ENCODE data around the gene ART5. TPM values are rescaled to one million over a fixed set of nuclear protein-coding genes. Genes with fewer than 3 reads are reported as not detected.

ART5 gene
- total RNA-seq, 2 donors from 2014 or later: 6.4 to 7.8 TPM

DNA sequence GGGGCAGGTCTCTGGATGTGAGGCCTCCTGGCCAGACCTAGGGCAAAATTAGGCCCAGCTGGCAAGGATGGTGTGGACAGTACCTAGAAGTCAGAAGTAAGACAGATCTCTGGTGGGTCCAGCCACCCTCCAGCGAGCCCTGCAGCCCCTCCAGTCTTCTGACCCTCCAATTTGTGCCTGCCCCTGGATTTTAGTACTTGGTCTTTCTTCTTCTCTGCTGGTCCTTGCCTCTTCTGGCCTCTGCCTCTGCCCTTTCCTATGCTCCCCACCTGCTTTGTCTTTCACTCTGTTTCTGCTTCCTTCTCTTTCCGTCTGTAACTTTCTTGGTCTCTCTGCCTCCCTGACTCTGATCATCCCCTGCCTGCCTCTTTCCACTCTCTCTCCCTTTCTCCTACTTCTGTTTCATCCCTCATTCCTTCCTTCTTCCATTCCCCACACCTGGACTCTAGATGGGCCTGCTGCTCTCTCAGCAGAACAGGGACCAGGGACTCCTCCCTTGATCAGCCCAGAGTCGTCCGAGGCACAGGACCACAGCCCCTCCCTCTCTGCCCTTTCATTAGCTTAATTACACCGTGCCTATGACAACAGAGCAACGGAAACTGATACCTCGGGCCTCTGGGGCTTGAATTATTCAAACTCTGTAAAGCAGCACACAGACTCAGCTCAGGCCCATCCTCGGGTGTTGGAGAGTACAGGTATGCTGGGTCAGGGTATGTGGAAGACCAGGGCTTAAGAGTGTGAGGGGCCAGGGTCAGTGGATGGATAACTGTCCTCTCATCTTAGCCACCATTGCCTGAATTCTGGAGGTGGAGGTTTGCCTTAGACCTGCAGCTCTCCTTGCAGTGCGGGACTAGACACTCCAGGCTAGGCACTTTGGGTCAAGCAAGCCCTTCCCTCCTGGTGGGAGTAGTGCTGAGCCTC is 29.8 kb upstream of the ART5 start, which contains the start of gene CHRNA10:
Gene CHRNA10, minus strand, starts transcription at position 51 of the 921 bp plus-strand sequence. CDS start 72 bp downstream, outside the sequence.
- Histone ChIP-seq H3K4me1 (ENCODE audit: control insufficient read depth, insufficient read depth, low read length) (peaks cover 10% of the 10 kb centered on the region), H3K9me3 (ENCODE audit: control insufficient read depth, low read length) (no peaks in the 10 kb centered on the region), H3K4me3 (ENCODE audit: low read length) (no peak within 1 kb of the TSS), H3K27ac (ENCODE audit: low read depth, low read length) (no peak within 1 kb of the TSS), H3K36me3 (ENCODE audit: control insufficient read depth, insufficient read depth, low read length) (peaks cover 58% of the 10 kb centered on the region), H3K27me3 (ENCODE audit: control insufficient read depth, insufficient read depth, low read length, poor library complexity, severe bottlenecking) (no peaks in the 10 kb centered on the region), H3K9ac (ENCODE audit: extremely low read depth, low read length, poor library complexity, severe bottlenecking) (no peak within 1 kb of the TSS)
- Mint-ChIP-seq H3K4me1 (peaks cover 27% of the 10 kb centered on the region), H3K36me3 (ENCODE audit: low read depth) (peaks cover 49% of the 10 kb centered on the region), H3K9me3 (no peaks in the 10 kb centered on the region), H3K27me3 (ENCODE audit: insufficient read depth) (no peaks in the 10 kb centered on the region), H3K4me3 (no peak within 1 kb of the TSS), H3K27ac (peak within 1 kb of the TSS; percentile 40)
- TF ChIP-seq, protein P1, sequence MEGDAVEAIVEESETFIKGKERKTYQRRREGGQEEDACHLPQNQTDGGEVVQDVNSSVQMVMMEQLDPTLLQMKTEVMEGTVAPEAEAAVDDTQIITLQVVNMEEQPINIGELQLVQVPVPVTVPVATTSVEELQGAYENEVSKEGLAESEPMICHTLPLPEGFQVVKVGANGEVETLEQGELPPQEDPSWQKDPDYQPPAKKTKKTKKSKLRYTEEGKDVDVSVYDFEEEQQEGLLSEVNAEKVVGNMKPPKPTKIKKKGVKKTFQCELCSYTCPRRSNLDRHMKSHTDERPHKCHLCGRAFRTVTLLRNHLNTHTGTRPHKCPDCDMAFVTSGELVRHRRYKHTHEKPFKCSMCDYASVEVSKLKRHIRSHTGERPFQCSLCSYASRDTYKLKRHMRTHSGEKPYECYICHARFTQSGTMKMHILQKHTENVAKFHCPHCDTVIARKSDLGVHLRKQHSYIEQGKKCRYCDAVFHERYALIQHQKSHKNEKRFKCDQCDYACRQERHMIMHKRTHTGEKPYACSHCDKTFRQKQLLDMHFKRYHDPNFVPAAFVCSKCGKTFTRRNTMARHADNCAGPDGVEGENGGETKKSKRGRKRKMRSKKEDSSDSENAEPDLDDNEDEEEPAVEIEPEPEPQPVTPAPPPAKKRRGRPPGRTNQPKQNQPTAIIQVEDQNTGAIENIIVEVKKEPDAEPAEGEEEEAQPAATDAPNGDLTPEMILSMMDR (conservative IDR thresholded peaks at IDR 0.05): no peak
- no peak for DNase-seq
- WGBS, 2 experiments (ENCODE audit: insufficient coverage in 1 of 2, insufficient read length in 1 of 2): 82 to 85% methylated on average over 7 to 9 of the region's 9 CpGs

DNA sequence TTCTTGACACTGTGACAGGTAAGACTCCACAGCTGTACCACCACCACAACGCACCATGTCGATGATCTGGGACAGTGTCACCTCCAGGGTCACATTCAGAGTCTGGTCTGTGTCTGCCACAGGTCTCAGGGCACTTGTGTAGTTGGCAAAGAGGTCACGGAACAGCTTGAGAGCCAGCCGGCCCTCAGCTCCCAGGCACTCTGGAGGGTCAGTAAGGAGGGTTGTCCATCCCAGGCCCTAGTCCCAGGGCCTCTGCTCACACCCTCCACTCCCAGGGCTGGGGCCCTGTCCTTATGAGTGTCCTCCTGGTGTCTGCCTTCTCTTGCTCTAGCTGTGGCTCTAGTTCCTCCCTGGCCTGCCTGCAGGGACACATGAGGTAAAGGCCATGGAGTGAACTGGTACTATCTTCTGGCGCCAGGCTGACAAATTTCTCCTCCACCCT is 28.0 kb upstream of the ART5 start:
- H3K4me3 Mint-ChIP-seq: no peak overlapping the region
- H3K27me3 Mint-ChIP-seq (ENCODE audit: insufficient read depth): no peaks in the 10 kb centered on the region

DNA sequence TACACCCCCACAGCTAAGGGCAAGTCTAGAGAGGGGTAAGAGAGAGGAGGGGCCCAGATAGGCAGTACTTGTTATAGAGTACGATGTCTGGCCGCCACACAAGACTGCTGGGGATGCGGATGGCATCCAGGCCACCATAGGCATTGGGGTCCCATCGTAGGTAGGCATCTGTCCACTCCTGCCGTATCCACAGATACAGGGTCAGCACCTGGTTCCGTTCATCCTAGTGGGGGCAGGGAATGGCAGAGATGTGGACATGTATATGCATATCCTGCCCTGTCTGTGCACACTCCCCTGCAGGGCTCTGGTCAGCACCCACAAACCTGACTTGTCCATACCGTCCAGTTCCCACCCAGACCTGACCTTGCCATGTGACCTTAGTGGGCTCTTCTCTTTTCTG is 27.3 kb upstream of the ART5 start:
- 93 to 100% methylated on average over 1 to 7 of the region's 7 CpGs for WGBS, 2 experiments (ENCODE audit: insufficient coverage in 1 of 2, insufficient read length in 1 of 2)
- Mint-ChIP-seq H3K9me3 (no peaks in the 10 kb centered on the region), H3K4me3 (no peak overlapping the region), H3K36me3 (ENCODE audit: low read depth) (peaks cover 39% of the 10 kb centered on the region), H3K27me3 (ENCODE audit: insufficient read depth) (no peaks in the 10 kb centered on the region), H3K4me1 (peaks cover 24% of the 10 kb centered on the region), H3K27ac (no peak overlapping the region)
- H3K9ac ChIP-seq (ENCODE audit: extremely low read depth, low read length, poor library complexity, severe bottlenecking): no peak overlapping the region
- peaks cover 45% of the 10 kb centered on the region for H3K36me3 ChIP-seq (ENCODE audit: control insufficient read depth, insufficient read depth, low read length)
- H3K9me3 ChIP-seq (ENCODE audit: control insufficient read depth, low read length): no peaks in the 10 kb centered on the region
- no peaks in the 10 kb centered on the region for H3K27me3 ChIP-seq (ENCODE audit: control insufficient read depth, insufficient read depth, low read length, poor library complexity, severe bottlenecking)
- DNase-seq: no peak
- H3K4me3 ChIP-seq (ENCODE audit: low read length): no peak overlapping the region
- TF ChIP-seq, protein P1 (conservative IDR thresholded peaks at IDR 0.05): no peak
- peaks cover 5% of the 10 kb centered on the region for H3K4me1 ChIP-seq (ENCODE audit: control insufficient read depth, insufficient read depth, low read length)
- no peak overlapping the region for H3K27ac ChIP-seq (ENCODE audit: low read depth, low read length)

More for the DNA sequence above, 28.0 kb upstream of the ART5 start:
- no peaks in the 10 kb centered on the region for H3K27me3 ChIP-seq (ENCODE audit: control insufficient read depth, insufficient read depth, low read length, poor library complexity, severe bottlenecking)
- TF ChIP-seq, protein P1 (conservative IDR thresholded peaks at IDR 0.05): no peak
- WGBS, 2 experiments (ENCODE audit: insufficient coverage in 1 of 2, insufficient read length in 1 of 2): 94 to 100% methylated on average over 2 to 5 of the region's 5 CpGs
- peaks cover 52% of the 10 kb centered on the region for H3K36me3 ChIP-seq (ENCODE audit: control insufficient read depth, insufficient read depth, low read length)
- H3K4me3 ChIP-seq (ENCODE audit: low read length): no peak overlapping the region
- H3K27ac ChIP-seq (ENCODE audit: low read depth, low read length): no peak overlapping the region
- DNase-seq: no peak
- Mint-ChIP-seq H3K9me3 (no peaks in the 10 kb centered on the region), H3K4me1 (peaks cover 27% of the 10 kb centered on the region), H3K27ac (no peak overlapping the region), H3K36me3 (ENCODE audit: low read depth) (peaks cover 45% of the 10 kb centered on the region)
- peaks cover 5% of the 10 kb centered on the region for H3K4me1 ChIP-seq (ENCODE audit: control insufficient read depth, insufficient read depth, low read length)
- H3K9me3 ChIP-seq (ENCODE audit: control insufficient read depth, low read length): no peaks in the 10 kb centered on the region
- no peak overlapping the region for H3K9ac ChIP-seq (ENCODE audit: extremely low read depth, low read length, poor library complexity, severe bottlenecking)
